ENCODE results near the gene FEZF1.

GRCh38 chr7:122290476-122290875 is 14.1 kb downstream of the FEZF1 start:
- TF ChIP-seq TCF7L2 (IDR thresholded peaks at IDR 0.05; ENCODE audit: low read depth, low read length) (no peak), POLR2AphosphoS5 (IDR thresholded peaks at IDR 0.05; ENCODE audit: low read depth, low read length) (no peak), REST (IDR thresholded peaks at IDR 0.05; ENCODE audit: insufficient read depth in 1 of 2, low read depth in 2 of 2, low read length in 1 of 2) (no peak), SIN3A (IDR thresholded peaks at IDR 0.05; ENCODE audit: borderline replicate concordance, insufficient read depth, low read depth, low read length) (no peak)
- TF ChIP-seq, protein P1, sequence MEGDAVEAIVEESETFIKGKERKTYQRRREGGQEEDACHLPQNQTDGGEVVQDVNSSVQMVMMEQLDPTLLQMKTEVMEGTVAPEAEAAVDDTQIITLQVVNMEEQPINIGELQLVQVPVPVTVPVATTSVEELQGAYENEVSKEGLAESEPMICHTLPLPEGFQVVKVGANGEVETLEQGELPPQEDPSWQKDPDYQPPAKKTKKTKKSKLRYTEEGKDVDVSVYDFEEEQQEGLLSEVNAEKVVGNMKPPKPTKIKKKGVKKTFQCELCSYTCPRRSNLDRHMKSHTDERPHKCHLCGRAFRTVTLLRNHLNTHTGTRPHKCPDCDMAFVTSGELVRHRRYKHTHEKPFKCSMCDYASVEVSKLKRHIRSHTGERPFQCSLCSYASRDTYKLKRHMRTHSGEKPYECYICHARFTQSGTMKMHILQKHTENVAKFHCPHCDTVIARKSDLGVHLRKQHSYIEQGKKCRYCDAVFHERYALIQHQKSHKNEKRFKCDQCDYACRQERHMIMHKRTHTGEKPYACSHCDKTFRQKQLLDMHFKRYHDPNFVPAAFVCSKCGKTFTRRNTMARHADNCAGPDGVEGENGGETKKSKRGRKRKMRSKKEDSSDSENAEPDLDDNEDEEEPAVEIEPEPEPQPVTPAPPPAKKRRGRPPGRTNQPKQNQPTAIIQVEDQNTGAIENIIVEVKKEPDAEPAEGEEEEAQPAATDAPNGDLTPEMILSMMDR (IDR thresholded peaks at IDR 0.05) = no peak
